Neural progenitor cell (in vitro differentiated cells): ENCODE measurements around the gene FAM174C. TPM values are rescaled to one million over a fixed set of nuclear protein-coding genes. Genes with fewer than 3 reads are reported as not detected.
A peak's percentile ranks its signal among the peaks of the same experiment; 100 is the strongest.

Experiments used
- DNase-seq: peaks from one replicate; pipeline ENCODE4 v3.0.0-alpha.2; 2016; ENCODE audit warnings: low spot score
- H2AFZ ChIP-seq: fragments of 200-600 bp; sonication (generic); replicated peaks from 2 replicates; pipeline ENCODE4 v1.6.1; 2016; ENCODE audit warnings: antibody characterized with exemption
- H3F3A ChIP-seq: fragments of 200-600 bp; sonication (generic); 2 replicates; pipeline ENCODE4 v1.6.1; 2016; ENCODE audit warnings: antibody characterized with exemption, low read depth
- H3K27ac ChIP-seq: fragments of 200-600 bp; sonication (generic); 2 replicates; pipeline ENCODE4 v1.5.1; 2016; ENCODE audit warnings: mild to moderate bottlenecking
- H3K27me3 ChIP-seq: fragments of 200-600 bp; sonication (generic); 2 replicates; pipeline ENCODE4 v1.6.1; 2016; ENCODE audit warnings: mild to moderate bottlenecking, moderate library complexity
- H3K36me3 ChIP-seq: fragments of 200-600 bp; sonication (generic); 2 replicates; pipeline ENCODE4 v1.5.1; 2016
- H3K4me1 ChIP-seq: fragments of 200-600 bp; sonication (generic); 2 replicates; pipeline ENCODE4 v1.6.1; 2016; ENCODE audit warnings: mixed run types
- H3K4me2 ChIP-seq: fragments of 200-600 bp; sonication (generic); 2 replicates; pipeline ENCODE4 v1.6.1; 2016
- H3K4me3 ChIP-seq: fragments of 200-600 bp; sonication (generic); 2 replicates; pipeline ENCODE4 v1.5.1; 2016
- H3K79me2 ChIP-seq: fragments of 200-600 bp; sonication (generic); 2 replicates; pipeline ENCODE4 v1.6.1; 2016; ENCODE audit warnings: low read depth
- H3K9ac ChIP-seq: fragments of 200-600 bp; sonication (generic); 2 replicates; pipeline ENCODE4 v1.6.1; 2016
- H3K9me3 ChIP-seq: fragments of 200-600 bp; sonication (generic); 2 replicates; pipeline ENCODE4 v1.5.1; 2016; ENCODE audit warnings: low read depth
- H4K20me1 ChIP-seq: fragments of 200-600 bp; sonication (generic); 2 replicates; pipeline ENCODE4 v1.6.1; 2016; ENCODE audit warnings: low read depth
- H3K27ac Mint-ChIP-seq: 3 replicates; pipeline ENCODE4 v1.8.0; 2021; ENCODE audit warnings: mixed read lengths
- H3K27me3 Mint-ChIP-seq: 2 replicates; pipeline ENCODE4 v1.8.0; 2022; ENCODE audit warnings: low read depth, mild to moderate bottlenecking, inconsistent platforms, moderate library complexity, mixed read lengths; ENCODE audit not compliant: insufficient read depth
- H3K36me3 Mint-ChIP-seq: 3 replicates; pipeline ENCODE4 v1.8.0; 2021; ENCODE audit warnings: mixed read lengths
- H3K4me1 Mint-ChIP-seq: 3 replicates; pipeline ENCODE4 v1.8.0; 2021; ENCODE audit warnings: mixed read lengths
- H3K4me3 Mint-ChIP-seq: 3 replicates; pipeline ENCODE4 v1.8.0; 2021; ENCODE audit warnings: mild to moderate bottlenecking, moderate library complexity, mixed read lengths
- H3K9me3 Mint-ChIP-seq: 3 replicates; pipeline ENCODE4 v1.8.0; 2020; ENCODE audit warnings: mixed read lengths
- EZH2 ChIP-seq: fragments of 200-600 bp; sonication (generic); IDR thresholded peaks from 2 replicates; pipeline ENCODE4 v1.6.1; 2017; ENCODE audit warnings: antibody characterized with exemption, mild to moderate bottlenecking, moderate library complexity
- EZH2phosphoT487 ChIP-seq: fragments of 200-600 bp; sonication (generic); IDR thresholded peaks from 2 replicates; pipeline ENCODE4 v1.6.1; 2017; ENCODE audit warnings: antibody characterized with exemption
- total RNA-seq: library from RNA; depleted of rRNA; stranded (reverse); fragments of >200 nt; gene quantifications from 2 replicates; pipeline ENCODE4 v1.2.3, GENCODE V29; 2015; ENCODE audit warnings: low replicate concordance
- TF ChIP-seq, protein P1 (sequence below): fragments of 200-600 bp; sonication (generic); IDR thresholded peaks from 2 replicates; pipeline ENCODE4 v1.5.1; 2017; ENCODE audit warnings: antibody characterized with exemption, mild to moderate bottlenecking

Gene FAM174C
- total RNA-seq, 1 donor from 2014 or later: 4.8 TPM

DNA sequence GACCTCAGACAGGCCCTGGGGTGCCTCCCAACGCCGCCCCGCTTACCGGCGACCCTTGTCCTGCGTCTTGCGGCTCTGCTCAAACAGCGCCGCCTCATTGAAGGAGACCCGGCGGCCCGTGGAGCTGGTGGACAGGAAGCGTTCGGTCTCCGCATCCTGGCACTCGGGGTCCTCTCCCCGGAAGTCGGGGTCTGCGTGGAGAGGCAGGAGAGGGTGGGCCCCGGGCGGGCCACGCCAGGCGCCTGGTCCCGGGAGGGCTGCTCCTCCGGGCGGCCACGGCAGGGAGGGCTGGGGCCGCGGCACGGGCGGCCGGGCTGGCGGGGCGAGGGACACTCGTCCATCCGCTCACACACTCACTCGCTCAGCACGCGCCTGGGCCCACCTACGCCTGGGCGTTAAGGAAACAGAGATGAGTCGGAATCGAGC is 40.4 kb upstream of the FAM174C start:
- Histone ChIP-seq H3F3A (peaks cover 23% of the 10 kb centered on the region), H2AFZ (no peak overlapping the region), H3K27ac (no peak overlapping the region), H3K79me2 (peaks cover 12% of the 10 kb centered on the region), H3K4me3 (no peak overlapping the region), H3K4me2 (no peak overlapping the region), H3K9me3 (no peaks in the 10 kb centered on the region), H3K36me3 (no peaks in the 10 kb centered on the region), H3K27me3 (no peaks in the 10 kb centered on the region), H3K9ac (no peak overlapping the region), H4K20me1 (peaks cover 19% of the 10 kb centered on the region), H3K4me1 (peaks cover 8% of the 10 kb centered on the region)
- Mint-ChIP-seq H3K27me3 (peaks cover 12% of the 10 kb centered on the region), H3K4me1 (peaks cover 22% of the 10 kb centered on the region), H3K27ac (no peak overlapping the region), H3K9me3 (no peaks in the 10 kb centered on the region), H3K36me3 (no peaks in the 10 kb centered on the region), H3K4me3 (no peak overlapping the region)
- no peak for DNase-seq
- no peak for TF ChIP-seq EZH2phosphoT487
- TF ChIP-seq, protein P1, sequence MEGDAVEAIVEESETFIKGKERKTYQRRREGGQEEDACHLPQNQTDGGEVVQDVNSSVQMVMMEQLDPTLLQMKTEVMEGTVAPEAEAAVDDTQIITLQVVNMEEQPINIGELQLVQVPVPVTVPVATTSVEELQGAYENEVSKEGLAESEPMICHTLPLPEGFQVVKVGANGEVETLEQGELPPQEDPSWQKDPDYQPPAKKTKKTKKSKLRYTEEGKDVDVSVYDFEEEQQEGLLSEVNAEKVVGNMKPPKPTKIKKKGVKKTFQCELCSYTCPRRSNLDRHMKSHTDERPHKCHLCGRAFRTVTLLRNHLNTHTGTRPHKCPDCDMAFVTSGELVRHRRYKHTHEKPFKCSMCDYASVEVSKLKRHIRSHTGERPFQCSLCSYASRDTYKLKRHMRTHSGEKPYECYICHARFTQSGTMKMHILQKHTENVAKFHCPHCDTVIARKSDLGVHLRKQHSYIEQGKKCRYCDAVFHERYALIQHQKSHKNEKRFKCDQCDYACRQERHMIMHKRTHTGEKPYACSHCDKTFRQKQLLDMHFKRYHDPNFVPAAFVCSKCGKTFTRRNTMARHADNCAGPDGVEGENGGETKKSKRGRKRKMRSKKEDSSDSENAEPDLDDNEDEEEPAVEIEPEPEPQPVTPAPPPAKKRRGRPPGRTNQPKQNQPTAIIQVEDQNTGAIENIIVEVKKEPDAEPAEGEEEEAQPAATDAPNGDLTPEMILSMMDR: no peak

DNA sequence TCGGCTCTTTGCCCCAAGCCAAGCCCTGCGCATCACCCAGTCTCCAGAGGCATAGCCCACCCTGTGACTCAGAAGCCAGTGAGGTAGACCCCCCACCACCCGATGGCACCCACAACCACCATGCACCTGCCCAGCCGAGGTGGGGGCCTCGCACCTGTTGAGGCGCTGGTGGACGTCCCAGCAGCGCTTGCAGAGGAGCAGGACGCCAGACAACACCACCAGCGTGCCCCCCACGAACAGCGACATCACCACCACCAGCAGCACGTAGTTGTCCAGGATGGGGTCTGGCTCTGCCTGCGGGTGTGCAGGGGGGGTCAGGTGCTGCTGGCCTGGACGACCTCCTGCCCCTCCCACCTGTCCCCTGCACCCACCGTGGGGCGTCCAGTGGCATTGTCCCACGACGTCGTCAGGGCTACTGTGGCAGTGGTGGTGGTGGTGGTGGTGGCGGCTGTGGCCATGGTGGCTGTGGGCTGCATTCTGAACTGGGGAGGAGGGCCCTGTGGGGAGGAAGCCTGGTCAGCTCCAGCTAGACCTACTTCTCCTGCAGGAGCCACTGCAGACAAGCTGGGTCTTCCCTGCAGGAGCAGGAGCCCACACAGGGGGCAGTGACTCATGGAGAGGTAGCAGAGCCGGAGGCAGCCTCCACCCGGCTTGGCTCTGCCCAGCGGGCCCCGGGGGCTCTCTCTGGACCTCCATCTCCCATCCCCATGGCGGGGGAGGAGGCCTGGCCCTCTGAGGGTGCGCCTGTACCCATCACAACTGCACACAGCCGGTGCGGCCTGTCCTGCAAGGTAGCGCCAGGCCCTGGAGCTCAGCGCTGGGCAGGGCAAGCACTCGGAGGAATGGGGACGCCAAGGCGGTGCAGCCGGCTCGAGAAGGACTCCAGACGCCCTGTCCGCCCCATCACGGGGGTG is 39.4 kb upstream of the FAM174C start:
- Histone ChIP-seq H3K4me2 (peak overlapping the region; percentile 89), H3K27me3 (peaks cover 5% of the 10 kb centered on the region), H3K9me3 (no peaks in the 10 kb centered on the region), H3K4me1 (peaks cover 9% of the 10 kb centered on the region), H3K9ac (no peak overlapping the region), H2AFZ (no peak overlapping the region), H3K36me3 (no peaks in the 10 kb centered on the region), H3F3A (peaks cover 25% of the 10 kb centered on the region), H3K27ac (no peak overlapping the region), H3K4me3 (peak overlapping the region; percentile 75), H3K79me2 (peaks cover 12% of the 10 kb centered on the region), H4K20me1 (peaks cover 14% of the 10 kb centered on the region)
- H3K27ac Mint-ChIP-seq: no peak overlapping the region
- H3K4me1 Mint-ChIP-seq: peaks cover 26% of the 10 kb centered on the region
- H3K27me3 Mint-ChIP-seq: peaks cover 12% of the 10 kb centered on the region
- no peaks in the 10 kb centered on the region for H3K36me3 Mint-ChIP-seq
- peak overlapping the region; percentile 77 for H3K4me3 Mint-ChIP-seq
- DNase-seq: no peak
- H3K9me3 Mint-ChIP-seq: no peaks in the 10 kb centered on the region
- TF ChIP-seq, protein P1: no peak
- TF ChIP-seq EZH2: no peak
- no peak for TF ChIP-seq EZH2phosphoT487

DNA sequence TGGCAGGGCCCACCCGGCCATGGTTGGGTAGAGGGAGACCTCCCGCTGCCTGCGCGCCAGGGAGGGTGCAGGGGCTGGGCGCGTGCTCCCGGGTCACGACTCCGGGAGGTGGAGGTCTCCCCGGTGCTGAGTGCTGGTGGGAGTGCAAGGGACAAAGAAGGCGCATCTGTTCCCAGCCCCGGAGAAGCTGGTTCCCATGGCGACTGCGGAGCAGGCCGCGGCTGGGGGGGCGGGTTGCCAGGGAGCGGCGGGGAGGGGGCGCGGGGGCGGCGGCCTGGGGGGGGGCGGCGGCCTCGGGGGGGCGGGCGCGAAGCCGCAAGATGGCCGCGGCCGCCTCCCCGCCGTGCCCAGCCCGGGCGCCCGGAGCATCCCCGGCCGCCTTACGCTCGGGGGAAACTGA is 38.8 kb upstream of the FAM174C start:
- TF ChIP-seq EZH2phosphoT487: no peak
- TF ChIP-seq EZH2: no peak
- TF ChIP-seq, protein P1: no peak
- Mint-ChIP-seq H3K27me3 (peaks cover 15% of the 10 kb centered on the region), H3K27ac (no peak overlapping the region), H3K4me1 (peaks cover 33% of the 10 kb centered on the region), H3K36me3 (no peaks in the 10 kb centered on the region), H3K4me3 (peak overlapping the region; percentile 77), H3K9me3 (no peaks in the 10 kb centered on the region)
- H3K9ac ChIP-seq: no peak overlapping the region
- no peak overlapping the region for H3K27ac ChIP-seq
- peak overlapping the region; percentile 75 for H3K4me3 ChIP-seq
- H3K9me3 ChIP-seq: no peaks in the 10 kb centered on the region
- peaks cover 29% of the 10 kb centered on the region for H3F3A ChIP-seq
- no peaks in the 10 kb centered on the region for H3K36me3 ChIP-seq
- peak; percentile 68 for DNase-seq
- H3K4me1 ChIP-seq: peaks cover 9% of the 10 kb centered on the region
- peak overlapping the region; percentile 89 for H3K4me2 ChIP-seq
- H3K79me2 ChIP-seq: peaks cover 12% of the 10 kb centered on the region
- no peak overlapping the region for H2AFZ ChIP-seq
- H4K20me1 ChIP-seq: peaks cover 11% of the 10 kb centered on the region
- H3K27me3 ChIP-seq: peaks cover 7% of the 10 kb centered on the region
